NCI-H526 treated with DMSO at 0.1 percent for 48 hours (cell line): ENCODE results near the gene EFCAB13.
"Not testable (repeated sequence)": the region's sequence is repeated elsewhere in the genome, so short reads cannot be mapped to it uniquely, and the experiment has no call there.

Experiments used
- DNase-seq: peaks from one replicate; lab custom pipeline; 2025; lab: John Stamatoyannopoulos, UW

EFCAB13 gene

GRCh38 chr17:47425887-47426635, 102.3 kb downstream of the EFCAB13 start:
- not testable (repeated sequence) for DNase-seq

GRCh38 chr17:47427985-47428384, 104.2 kb downstream of the EFCAB13 start:
- no peak for DNase-seq

- not testable (repeated sequence) for DNase-seq
Observed at GRCh38 chr17:47432240-47432639, 108.5 kb downstream of the EFCAB13 start.

GRCh38 chr17:47465165-47465564, 141.4 kb downstream of the EFCAB13 start:
- DNase-seq: no peak

GRCh38 chr17:47466976-47467375, 143.2 kb downstream of the EFCAB13 start:
- DNase-seq: not testable (repeated sequence)

GRCh38 chr17:47470836-47471235, 147.1 kb downstream of the EFCAB13 start:
- DNase-seq: no peak

- DNase-seq: not testable (repeated sequence)
Observed at GRCh38 chr17:47472073-47472472, 148.3 kb downstream of the EFCAB13 start.
